SK-N-SH treated with all-trans-retinoic acid at 6 μM for 48 hours (cell line): ENCODE data around the gene FABP3.

Source experiments
- ATAC-seq: fragments of 200-7000 bp; cut with Tn5 transposase; 3 replicates; pipeline ENCODE4 v1.9.1; 2020; ENCODE audit warnings: mild to moderate bottlenecking, moderate library complexity
- ARNTL ChIP-seq: fragments of 450-650 bp; formaldehyde crosslinking; IDR thresholded peaks from 2 replicates; pipeline ENCODE4 v1.5.0; 2020; ENCODE audit warnings: low read depth, mild to moderate bottlenecking, moderate library complexity, borderline replicate concordance
- CSDC2 ChIP-seq: fragments of 250-450 bp; sonication (Bioruptor Pico); IDR thresholded peaks from 2 replicates; pipeline ENCODE4 v1.5.0; 2020; ENCODE audit warnings: mild to moderate bottlenecking, moderate library complexity
- ESRRG ChIP-seq: fragments of 250-450 bp; sonication (Bioruptor Pico); IDR thresholded peaks from 2 replicates; pipeline ENCODE4 v1.6.1; 2021; ENCODE audit warnings: mild to moderate bottlenecking
- GLIS3 ChIP-seq: fragments of 250-450 bp; sonication (Bioruptor Pico); IDR thresholded peaks from 2 replicates; pipeline ENCODE4 v1.5.0; 2020; ENCODE audit warnings: mild to moderate bottlenecking, moderate library complexity
- ISL1 ChIP-seq: fragments of 250-450 bp; sonication (Bioruptor Pico); IDR thresholded peaks from 2 replicates; pipeline ENCODE4 v2.1.2; 2022; ENCODE audit warnings: mild to moderate bottlenecking, moderate library complexity
- OSR1 ChIP-seq: fragments of 250-450 bp; sonication (Bioruptor Pico); IDR thresholded peaks from 2 replicates; pipeline ENCODE4 v1.8.0; 2022; ENCODE audit warnings: moderate library complexity, mild to moderate bottlenecking, inconsistent platforms
- PPARA ChIP-seq: fragments of 250-450 bp; sonication (Bioruptor Pico); IDR thresholded peaks from 2 replicates; pipeline ENCODE4 v1.5.0; 2020; ENCODE audit warnings: mild to moderate bottlenecking, borderline replicate concordance
- RARB ChIP-seq: fragments of 250-450 bp; sonication (Bioruptor Pico); IDR thresholded peaks from 2 replicates; pipeline ENCODE4 v1.8.0; 2021; ENCODE audit warnings: mild to moderate bottlenecking, moderate library complexity
- SNAI2 ChIP-seq: fragments of 250-450 bp; sonication (Bioruptor Pico); IDR thresholded peaks from 2 replicates; pipeline ENCODE4 v1.5.0; 2020; ENCODE audit warnings: mild to moderate bottlenecking, moderate library complexity
- TCF4 ChIP-seq: fragments of 250-450 bp; sonication (Bioruptor Pico); IDR thresholded peaks from 2 replicates; pipeline ENCODE4 v1.8.0; 2021; ENCODE audit warnings: mild to moderate bottlenecking, moderate library complexity, borderline replicate concordance
- TOX ChIP-seq: fragments of 250-450 bp; sonication (Bioruptor Pico); IDR thresholded peaks from 2 replicates; pipeline ENCODE4 v1.8.0; 2021; ENCODE audit warnings: mild to moderate bottlenecking, moderate library complexity, borderline replicate concordance
- ZC3H10 ChIP-seq: fragments of 250-450 bp; sonication (Bioruptor Pico); IDR thresholded peaks from 2 replicates; pipeline ENCODE4 v1.5.1; 2021; ENCODE audit warnings: mild to moderate bottlenecking, moderate library complexity
- ZFP3 ChIP-seq: fragments of 250-450 bp; sonication (Bioruptor Pico); IDR thresholded peaks from 2 replicates; pipeline ENCODE4 v1.5.0; 2020; ENCODE audit warnings: mild to moderate bottlenecking, moderate library complexity
- ZFP30 ChIP-seq: fragments of 450-650 bp; formaldehyde crosslinking; IDR thresholded peaks from 2 replicates; pipeline ENCODE4 v1.5.0; 2022; ENCODE audit warnings: mild to moderate bottlenecking, moderate library complexity
- ZNF565 ChIP-seq: fragments of 450-650 bp; formaldehyde crosslinking; conservative IDR thresholded peaks from 2 replicates; pipeline ENCODE4 v1.5.0; 2020; ENCODE audit warnings: low read depth, mild to moderate bottlenecking, moderate library complexity
- ZNF8 ChIP-seq: fragments of 450-650 bp; formaldehyde crosslinking; IDR thresholded peaks from 2 replicates; pipeline ENCODE4 v1.5.0; 2020; ENCODE audit warnings: mild to moderate bottlenecking, moderate library complexity
- TF ChIP-seq, protein P1 (sequence below): fragments of 250-450 bp; sonication (Bioruptor Pico); IDR thresholded peaks from 2 replicates; pipeline ENCODE4 v1.8.0; 2021; ENCODE audit warnings: low read depth, mild to moderate bottlenecking, moderate library complexity, borderline replicate concordance
- TF ChIP-seq, protein P2 (sequence below): fragments of 250-450 bp; sonication (Bioruptor Pico); IDR thresholded peaks from 2 replicates; pipeline ENCODE4 v1.5.0; 2020; ENCODE audit warnings: mild to moderate bottlenecking, moderate library complexity
- TF ChIP-seq, protein P3 (sequence below): fragments of 250-450 bp; sonication (Bioruptor Pico); IDR thresholded peaks from 2 replicates; pipeline ENCODE4 v1.5.1; 2021; ENCODE audit warnings: mild to moderate bottlenecking, moderate library complexity
- TF ChIP-seq, protein P4 (sequence below): fragments of 250-450 bp; sonication (Bioruptor Pico); IDR thresholded peaks from 2 replicates; pipeline ENCODE4 v1.5.1; 2020; ENCODE audit warnings: low read depth, mild to moderate bottlenecking, moderate library complexity
- TF ChIP-seq, protein P5 (sequence below): fragments of 250-450 bp; sonication (Bioruptor Pico); IDR thresholded peaks from 2 replicates; pipeline ENCODE4 v1.8.0; 2020; ENCODE audit warnings: mild to moderate bottlenecking, moderate library complexity, borderline replicate concordance

Gene FABP3

DNA sequence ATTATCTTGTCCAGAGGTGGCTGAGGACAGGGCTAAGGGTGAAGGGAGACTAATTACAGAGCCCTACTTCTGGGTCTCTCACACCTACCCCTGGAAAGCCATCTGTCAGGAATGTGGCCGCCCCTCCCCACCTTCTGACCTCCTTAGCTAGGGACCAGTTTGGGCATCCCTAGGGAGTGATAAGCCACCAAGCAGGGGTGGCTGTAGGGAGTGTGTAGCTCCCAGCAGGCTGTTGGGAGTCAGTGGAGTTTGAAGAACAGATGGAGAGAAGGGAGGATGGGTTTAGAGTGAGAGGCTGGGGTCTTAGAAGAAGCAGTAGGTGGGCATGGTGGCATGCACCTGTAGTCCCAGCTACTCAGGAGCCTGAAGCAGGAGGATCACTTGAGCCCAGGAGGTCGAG lies 39.3 kb upstream of the FABP3 start:
- ATAC-seq: no peak
- no peak for TF ChIP-seq ZNF8
- TF ChIP-seq SNAI2 (CRISPR knock-in tag): no peak
- TF ChIP-seq ARNTL: no peak
- no peak for TF ChIP-seq CSDC2 (CRISPR knock-in tag)
- TF ChIP-seq, protein P1, sequence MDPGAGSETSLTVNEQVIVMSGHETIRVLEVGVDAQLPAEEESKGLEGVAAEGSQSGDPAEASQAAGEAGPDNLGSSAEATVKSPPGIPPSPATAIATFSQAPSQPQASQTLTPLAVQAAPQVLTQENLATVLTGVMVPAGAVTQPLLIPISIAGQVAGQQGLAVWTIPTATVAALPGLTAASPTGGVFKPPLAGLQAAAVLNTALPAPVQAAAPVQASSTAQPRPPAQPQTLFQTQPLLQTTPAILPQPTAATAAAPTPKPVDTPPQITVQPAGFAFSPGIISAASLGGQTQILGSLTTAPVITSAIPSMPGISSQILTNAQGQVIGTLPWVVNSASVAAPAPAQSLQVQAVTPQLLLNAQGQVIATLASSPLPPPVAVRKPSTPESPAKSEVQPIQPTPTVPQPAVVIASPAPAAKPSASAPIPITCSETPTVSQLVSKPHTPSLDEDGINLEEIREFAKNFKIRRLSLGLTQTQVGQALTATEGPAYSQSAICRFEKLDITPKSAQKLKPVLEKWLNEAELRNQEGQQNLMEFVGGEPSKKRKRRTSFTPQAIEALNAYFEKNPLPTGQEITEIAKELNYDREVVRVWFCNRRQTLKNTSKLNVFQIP (CRISPR knock-in tag): no peak
- TF ChIP-seq OSR1: no peak
- TF ChIP-seq ZC3H10 (CRISPR knock-in tag): no peak
- TF ChIP-seq, protein P2, sequence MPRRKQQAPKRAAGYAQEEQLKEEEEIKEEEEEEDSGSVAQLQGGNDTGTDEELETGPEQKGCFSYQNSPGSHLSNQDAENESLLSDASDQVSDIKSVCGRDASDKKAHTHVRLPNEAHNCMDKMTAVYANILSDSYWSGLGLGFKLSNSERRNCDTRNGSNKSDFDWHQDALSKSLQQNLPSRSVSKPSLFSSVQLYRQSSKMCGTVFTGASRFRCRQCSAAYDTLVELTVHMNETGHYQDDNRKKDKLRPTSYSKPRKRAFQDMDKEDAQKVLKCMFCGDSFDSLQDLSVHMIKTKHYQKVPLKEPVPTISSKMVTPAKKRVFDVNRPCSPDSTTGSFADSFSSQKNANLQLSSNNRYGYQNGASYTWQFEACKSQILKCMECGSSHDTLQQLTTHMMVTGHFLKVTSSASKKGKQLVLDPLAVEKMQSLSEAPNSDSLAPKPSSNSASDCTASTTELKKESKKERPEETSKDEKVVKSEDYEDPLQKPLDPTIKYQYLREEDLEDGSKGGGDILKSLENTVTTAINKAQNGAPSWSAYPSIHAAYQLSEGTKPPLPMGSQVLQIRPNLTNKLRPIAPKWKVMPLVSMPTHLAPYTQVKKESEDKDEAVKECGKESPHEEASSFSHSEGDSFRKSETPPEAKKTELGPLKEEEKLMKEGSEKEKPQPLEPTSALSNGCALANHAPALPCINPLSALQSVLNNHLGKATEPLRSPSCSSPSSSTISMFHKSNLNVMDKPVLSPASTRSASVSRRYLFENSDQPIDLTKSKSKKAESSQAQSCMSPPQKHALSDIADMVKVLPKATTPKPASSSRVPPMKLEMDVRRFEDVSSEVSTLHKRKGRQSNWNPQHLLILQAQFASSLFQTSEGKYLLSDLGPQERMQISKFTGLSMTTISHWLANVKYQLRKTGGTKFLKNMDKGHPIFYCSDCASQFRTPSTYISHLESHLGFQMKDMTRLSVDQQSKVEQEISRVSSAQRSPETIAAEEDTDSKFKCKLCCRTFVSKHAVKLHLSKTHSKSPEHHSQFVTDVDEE (CRISPR knock-in tag): no peak
- no peak for TF ChIP-seq ZNF565 (CRISPR knock-in tag)
- no peak for TF ChIP-seq TCF4
- no peak for TF ChIP-seq ZFP30

DNA sequence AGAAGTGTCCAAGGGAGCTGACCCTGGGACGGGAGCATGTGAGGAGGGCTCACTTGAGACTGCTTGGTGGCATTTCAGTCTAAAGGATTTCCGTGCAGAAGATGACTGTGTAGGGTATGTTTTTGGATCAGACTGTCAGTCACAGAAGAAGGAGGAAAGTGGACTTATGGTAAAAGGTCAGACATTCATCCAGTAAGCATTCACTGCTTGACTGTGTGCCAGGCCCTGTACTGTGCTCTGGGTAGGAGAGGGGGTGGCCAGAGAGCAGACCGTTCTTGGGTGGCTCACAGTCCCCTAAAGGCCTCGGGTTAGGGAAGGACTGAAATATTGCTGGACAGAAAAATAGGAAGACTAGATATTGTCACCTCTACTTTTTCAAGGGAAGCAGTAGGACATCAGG lies 38.0 kb upstream of the FABP3 start:
- no peak for ATAC-seq
- TF ChIP-seq, protein P1 (CRISPR knock-in tag): no peak
- TF ChIP-seq ZC3H10 (CRISPR knock-in tag) (no peak), TCF4 (no peak), CSDC2 (CRISPR knock-in tag) (no peak), ISL1 (CRISPR knock-in tag) (no peak), ZFP3 (CRISPR knock-in tag) (no peak), ESRRG (CRISPR knock-in tag) (no peak), RARB (CRISPR knock-in tag) (no peak), TOX (no peak), ZNF565 (CRISPR knock-in tag) (no peak), GLIS3 (no peak), PPARA (CRISPR knock-in tag) (no peak), SNAI2 (CRISPR knock-in tag) (no peak)
- TF ChIP-seq, protein P3, sequence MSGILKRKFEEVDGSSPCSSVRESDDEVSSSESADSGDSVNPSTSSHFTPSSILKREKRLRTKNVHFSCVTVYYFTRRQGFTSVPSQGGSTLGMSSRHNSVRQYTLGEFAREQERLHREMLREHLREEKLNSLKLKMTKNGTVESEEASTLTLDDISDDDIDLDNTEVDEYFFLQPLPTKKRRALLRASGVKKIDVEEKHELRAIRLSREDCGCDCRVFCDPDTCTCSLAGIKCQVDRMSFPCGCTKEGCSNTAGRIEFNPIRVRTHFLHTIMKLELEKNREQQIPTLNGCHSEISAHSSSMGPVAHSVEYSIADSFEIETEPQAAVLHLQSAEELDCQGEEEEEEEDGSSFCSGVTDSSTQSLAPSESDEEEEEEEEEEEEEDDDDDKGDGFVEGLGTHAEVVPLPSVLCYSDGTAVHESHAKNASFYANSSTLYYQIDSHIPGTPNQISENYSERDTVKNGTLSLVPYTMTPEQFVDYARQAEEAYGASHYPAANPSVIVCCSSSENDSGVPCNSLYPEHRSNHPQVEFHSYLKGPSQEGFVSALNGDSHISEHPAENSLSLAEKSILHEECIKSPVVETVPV (CRISPR knock-in tag): no peak
- TF ChIP-seq, protein P4, sequence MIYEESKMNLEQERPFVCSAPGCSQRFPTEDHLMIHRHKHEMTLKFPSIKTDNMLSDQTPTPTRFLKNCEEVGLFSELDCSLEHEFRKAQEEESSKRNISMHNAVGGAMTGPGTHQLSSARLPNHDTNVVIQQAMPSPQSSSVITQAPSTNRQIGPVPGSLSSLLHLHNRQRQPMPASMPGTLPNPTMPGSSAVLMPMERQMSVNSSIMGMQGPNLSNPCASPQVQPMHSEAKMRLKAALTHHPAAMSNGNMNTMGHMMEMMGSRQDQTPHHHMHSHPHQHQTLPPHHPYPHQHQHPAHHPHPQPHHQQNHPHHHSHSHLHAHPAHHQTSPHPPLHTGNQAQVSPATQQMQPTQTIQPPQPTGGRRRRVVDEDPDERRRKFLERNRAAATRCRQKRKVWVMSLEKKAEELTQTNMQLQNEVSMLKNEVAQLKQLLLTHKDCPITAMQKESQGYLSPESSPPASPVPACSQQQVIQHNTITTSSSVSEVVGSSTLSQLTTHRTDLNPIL (CRISPR knock-in tag): no peak
- TF ChIP-seq, protein P2 (CRISPR knock-in tag): no peak
- TF ChIP-seq, protein P5, sequence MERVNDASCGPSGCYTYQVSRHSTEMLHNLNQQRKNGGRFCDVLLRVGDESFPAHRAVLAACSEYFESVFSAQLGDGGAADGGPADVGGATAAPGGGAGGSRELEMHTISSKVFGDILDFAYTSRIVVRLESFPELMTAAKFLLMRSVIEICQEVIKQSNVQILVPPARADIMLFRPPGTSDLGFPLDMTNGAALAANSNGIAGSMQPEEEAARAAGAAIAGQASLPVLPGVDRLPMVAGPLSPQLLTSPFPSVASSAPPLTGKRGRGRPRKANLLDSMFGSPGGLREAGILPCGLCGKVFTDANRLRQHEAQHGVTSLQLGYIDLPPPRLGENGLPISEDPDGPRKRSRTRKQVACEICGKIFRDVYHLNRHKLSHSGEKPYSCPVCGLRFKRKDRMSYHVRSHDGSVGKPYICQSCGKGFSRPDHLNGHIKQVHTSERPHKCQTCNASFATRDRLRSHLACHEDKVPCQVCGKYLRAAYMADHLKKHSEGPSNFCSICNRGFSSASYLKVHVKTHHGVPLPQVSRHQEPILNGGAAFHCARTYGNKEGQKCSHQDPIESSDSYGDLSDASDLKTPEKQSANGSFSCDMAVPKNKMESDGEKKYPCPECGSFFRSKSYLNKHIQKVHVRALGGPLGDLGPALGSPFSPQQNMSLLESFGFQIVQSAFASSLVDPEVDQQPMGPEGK: no peak
- TF ChIP-seq, all 23 proteins: peak for 0
